ENCODE results near the gene WDR37.

WDR37 gene

DNA sequence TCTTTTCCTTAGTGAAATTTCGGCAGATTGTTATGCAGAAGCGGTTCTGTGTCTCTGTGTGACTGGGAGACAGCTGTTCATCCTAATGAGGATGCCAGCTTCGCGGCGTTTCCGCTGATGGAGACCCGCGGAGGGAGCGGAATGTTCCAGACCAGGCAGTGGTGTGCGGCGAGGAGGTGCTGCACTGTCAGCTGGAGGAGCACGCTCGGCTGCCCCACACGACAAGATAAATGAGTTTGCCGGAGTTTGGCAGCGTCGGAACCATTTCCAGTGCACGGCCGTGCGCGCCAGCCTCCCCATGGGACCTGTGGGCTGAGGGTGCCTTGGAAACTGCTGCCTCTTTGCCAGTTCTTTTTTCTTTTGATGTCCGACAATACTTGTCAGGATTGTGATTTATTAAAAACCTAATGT is 64.6 kb downstream of the WDR37 start:
- H3K27ac ChIP-seq (replicated peaks; ENCODE audit: low read length): no peak overlapping the region
- WGBS, 2 donors (ENCODE audit: extremely low coverage in 2 of 2, insufficient read length in 2 of 2, insufficient replicate concordance in 1 of 2): no CpG with 5 or more reads among the region's 22 CpGs
- no peak overlapping the region for H2BK12ac ChIP-seq (ENCODE audit: low read length)
- DNase-seq (ENCODE audit: low spot score): no peak
- H2AFZ ChIP-seq (ENCODE audit: low read length): no peak overlapping the region
- H3K36me3 ChIP-seq (replicated peaks in 1 of 2; ENCODE audit: control insufficient read depth in 2 of 2, insufficient read depth in 2 of 2, low read length in 2 of 2): peaks cover 18 to 93% of the 10 kb centered on the region in 2 donors
- H3K18ac ChIP-seq (ENCODE audit: low read length): peak overlapping the region; percentile 11
- H3K4me1 ChIP-seq (ENCODE audit: control insufficient read depth in 2 of 2, insufficient read depth in 1 of 2, low read depth in 1 of 2, low read length in 2 of 2): peaks cover 0 to 2% of the 10 kb centered on the region in 2 donors
- no peak overlapping the region for H2BK120ac ChIP-seq (ENCODE audit: low read depth, low read length)
- no peak overlapping the region for H3K4me3 ChIP-seq (ENCODE audit: low read length in 2 of 2)
- no peak overlapping the region for H3K4me2 ChIP-seq (ENCODE audit: insufficient read depth, low read length, poor library complexity, severe bottlenecking)
- no peak overlapping the region for H3K4ac ChIP-seq (ENCODE audit: low read length)
- H4K91ac ChIP-seq (ENCODE audit: low read depth, low read length, poor library complexity): no peak overlapping the region
- peaks cover 0 to 2% of the 10 kb centered on the region in 2 donors for H3K9me3 ChIP-seq (replicated peaks in 1 of 2; ENCODE audit: control insufficient read depth in 2 of 2, insufficient read depth in 1 of 2, low read depth in 1 of 2, low read length in 2 of 2)
- H2AK5ac ChIP-seq (ENCODE audit: low read depth, low read length): no peak overlapping the region
- H3K14ac ChIP-seq (ENCODE audit: low read length): no peak overlapping the region
- no peak overlapping the region for H3K23ac ChIP-seq (ENCODE audit: low read depth, low read length, poor library complexity)
- peak overlapping the region; percentile 25 for H3K9ac ChIP-seq (ENCODE audit: low read depth, low read length, poor library complexity)
- H2BK5ac ChIP-seq (ENCODE audit: low read length): no peak overlapping the region
- H3K27me3 ChIP-seq (ENCODE audit: control insufficient read depth in 3 of 3, insufficient read depth in 3 of 3, low read depth in 1 of 3, low read length in 3 of 3): no peaks in the 10 kb centered on the region
- H3K79me1 ChIP-seq (ENCODE audit: low read depth, low read length): peaks cover 2% of the 10 kb centered on the region
- no peak overlapping the region for H4K8ac ChIP-seq (ENCODE audit: low read depth, low read length)
- H2BK15ac ChIP-seq (ENCODE audit: low read length): no peak overlapping the region

DNA sequence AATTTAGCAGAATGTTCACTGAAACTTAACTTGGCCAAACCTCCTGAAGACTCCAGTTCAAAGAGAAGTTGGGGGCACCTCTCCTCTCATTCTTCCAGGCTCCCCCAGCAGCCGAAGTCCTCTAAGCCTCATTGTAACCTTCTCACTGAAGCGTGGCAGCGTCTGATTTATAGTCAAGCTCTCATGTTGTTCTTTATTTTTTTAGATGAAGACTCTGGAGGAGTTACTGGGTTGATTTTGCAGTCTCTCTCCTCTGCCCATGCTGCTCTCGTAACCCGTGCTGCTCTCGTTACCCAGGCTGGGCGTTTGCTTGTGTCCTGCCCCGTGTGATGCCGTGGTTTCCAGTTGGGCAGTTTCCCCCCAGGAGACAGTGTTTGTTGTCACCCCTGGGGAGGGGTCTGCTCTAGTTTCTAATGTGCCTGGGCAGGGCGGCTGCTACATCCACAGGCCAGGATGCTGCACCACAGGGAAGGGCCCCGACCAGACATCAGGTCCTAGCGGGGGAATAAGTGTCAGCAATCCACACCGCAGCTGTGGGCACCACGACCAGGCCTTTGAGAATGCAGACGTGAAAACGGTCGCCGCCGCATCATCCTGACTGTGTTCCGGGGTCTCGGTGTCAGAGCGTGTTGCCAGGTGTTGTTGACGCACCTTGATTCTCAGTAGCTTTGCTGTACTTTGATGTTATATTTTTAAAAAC is 65.2 kb downstream of the WDR37 start:
- Histone ChIP-seq H3K9me3 (replicated peaks in 1 of 2; ENCODE audit: control insufficient read depth in 2 of 2, insufficient read depth in 1 of 2, low read depth in 1 of 2, low read length in 2 of 2) (peaks cover 0 to 2% of the 10 kb centered on the region in 2 donors), H2BK12ac (ENCODE audit: low read length) (no peak overlapping the region), H2AK5ac (ENCODE audit: low read depth, low read length) (no peak overlapping the region), H3K14ac (ENCODE audit: low read length) (no peak overlapping the region), H3K4me3 (ENCODE audit: low read length in 2 of 2) (no peak overlapping the region), H4K91ac (ENCODE audit: low read depth, low read length, poor library complexity) (no peak overlapping the region), H3K23ac (ENCODE audit: low read depth, low read length, poor library complexity) (peak overlapping the region; percentile 80), H2BK5ac (ENCODE audit: low read length) (no peak overlapping the region), H3K27ac (replicated peaks; ENCODE audit: low read length) (no peak overlapping the region), H2BK15ac (ENCODE audit: low read length) (no peak overlapping the region), H3K27me3 (ENCODE audit: control insufficient read depth in 3 of 3, insufficient read depth in 3 of 3, low read depth in 1 of 3, low read length in 3 of 3) (no peaks in the 10 kb centered on the region), H3K4ac (ENCODE audit: low read length) (no peak overlapping the region), H2BK120ac (ENCODE audit: low read depth, low read length) (no peak overlapping the region), H3K4me1 (ENCODE audit: control insufficient read depth in 2 of 2, insufficient read depth in 1 of 2, low read depth in 1 of 2, low read length in 2 of 2) (peaks cover 0 to 2% of the 10 kb centered on the region in 2 donors), H2AFZ (ENCODE audit: low read length) (no peak overlapping the region), H3K4me2 (ENCODE audit: insufficient read depth, low read length, poor library complexity, severe bottlenecking) (no peak overlapping the region), H4K8ac (ENCODE audit: low read depth, low read length) (no peak overlapping the region), H3K9ac (ENCODE audit: low read depth, low read length, poor library complexity) (no peak overlapping the region), H3K36me3 (replicated peaks in 1 of 2; ENCODE audit: control insufficient read depth in 2 of 2, insufficient read depth in 2 of 2, low read length in 2 of 2) (peaks cover 18 to 90% of the 10 kb centered on the region in 2 donors), H3K79me1 (ENCODE audit: low read depth, low read length) (peaks cover 2% of the 10 kb centered on the region), H3K18ac (ENCODE audit: low read length) (peak overlapping the region; percentile 22)
- no peak for DNase-seq (ENCODE audit: low spot score)
- WGBS, 2 donors (ENCODE audit: extremely low coverage in 2 of 2, insufficient read length in 2 of 2, insufficient replicate concordance in 1 of 2): no CpG with 5 or more reads among the region's 23 CpGs

DNA sequence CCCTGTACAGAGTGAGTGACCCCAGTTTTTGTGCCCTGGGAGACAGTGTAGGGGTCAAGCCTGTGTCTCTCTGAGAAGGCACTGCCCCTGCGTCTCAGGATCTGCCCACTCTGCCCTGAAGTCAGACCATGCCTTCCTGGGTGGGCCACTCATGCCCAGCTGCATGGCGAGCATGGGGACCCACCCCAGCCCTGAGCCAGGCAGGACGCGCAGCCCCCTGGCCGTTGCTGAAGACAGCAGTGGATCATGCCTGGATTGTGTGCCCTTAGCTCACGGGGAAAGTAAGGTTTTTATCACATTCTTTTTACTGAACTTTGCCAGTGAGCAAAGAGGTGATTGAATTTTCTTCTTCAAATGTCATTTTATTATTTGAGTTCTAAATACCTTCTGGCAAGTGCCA is 66.2 kb downstream of the WDR37 start:
- Histone ChIP-seq H3K9me3 (replicated peaks in 1 of 2; ENCODE audit: control insufficient read depth in 2 of 2, insufficient read depth in 1 of 2, low read depth in 1 of 2, low read length in 2 of 2) (peaks cover 0 to 2% of the 10 kb centered on the region in 2 donors), H3K4me1 (ENCODE audit: control insufficient read depth in 2 of 2, insufficient read depth in 1 of 2, low read depth in 1 of 2, low read length in 2 of 2) (peaks cover 0 to 2% of the 10 kb centered on the region in 2 donors), H2AK5ac (ENCODE audit: low read depth, low read length) (no peak overlapping the region), H2AFZ (ENCODE audit: low read length) (no peak overlapping the region), H3K4me2 (ENCODE audit: insufficient read depth, low read length, poor library complexity, severe bottlenecking) (no peak overlapping the region), H3K4me3 (ENCODE audit: low read length in 2 of 2) (no peak overlapping the region), H3K4ac (ENCODE audit: low read length) (no peak overlapping the region), H2BK12ac (ENCODE audit: low read length) (no peak overlapping the region), H3K27me3 (ENCODE audit: control insufficient read depth in 3 of 3, insufficient read depth in 3 of 3, low read depth in 1 of 3, low read length in 3 of 3) (no peaks in the 10 kb centered on the region), H3K9ac (ENCODE audit: low read depth, low read length, poor library complexity) (no peak overlapping the region), H3K14ac (ENCODE audit: low read length) (no peak overlapping the region), H4K8ac (ENCODE audit: low read depth, low read length) (no peak overlapping the region), H2BK15ac (ENCODE audit: low read length) (no peak overlapping the region), H3K18ac (ENCODE audit: low read length) (no peak overlapping the region), H4K91ac (ENCODE audit: low read depth, low read length, poor library complexity) (no peak overlapping the region), H3K79me1 (ENCODE audit: low read depth, low read length) (peaks cover 2% of the 10 kb centered on the region), H2BK120ac (ENCODE audit: low read depth, low read length) (no peak overlapping the region), H3K27ac (replicated peaks; ENCODE audit: low read length) (no peak overlapping the region), H3K23ac (ENCODE audit: low read depth, low read length, poor library complexity) (peak overlapping the region; percentile 45), H2BK5ac (ENCODE audit: low read length) (no peak overlapping the region), H3K36me3 (replicated peaks in 1 of 2; ENCODE audit: control insufficient read depth in 2 of 2, insufficient read depth in 2 of 2, low read length in 2 of 2) (peaks cover 16 to 91% of the 10 kb centered on the region in 2 donors)
- no CpG with 5 or more reads among the region's 6 CpGs for WGBS, 2 donors (ENCODE audit: extremely low coverage in 2 of 2, insufficient read length in 2 of 2, insufficient replicate concordance in 1 of 2)
- DNase-seq (ENCODE audit: low spot score): no peak

DNA sequence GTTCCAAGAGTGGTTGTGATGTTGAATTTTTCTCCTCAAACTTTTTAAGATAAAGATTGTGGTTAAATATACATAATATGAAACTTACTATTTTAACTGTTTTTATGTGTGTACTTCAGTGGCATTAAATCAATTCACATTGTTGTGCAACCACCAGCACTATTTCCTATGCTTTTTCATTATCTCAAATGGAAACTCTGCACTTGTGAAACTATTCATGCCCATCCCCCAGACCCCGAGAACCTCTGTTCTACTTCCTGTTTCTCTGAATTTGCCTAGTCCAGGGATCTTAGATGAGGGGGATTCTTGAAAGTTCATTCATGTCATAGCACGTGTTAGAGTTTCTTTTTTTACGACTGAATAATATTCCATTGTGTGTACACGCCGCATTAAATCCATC is 67.0 kb downstream of the WDR37 start:
- Histone ChIP-seq H2BK120ac (ENCODE audit: low read depth, low read length) (no peak overlapping the region), H2BK15ac (ENCODE audit: low read length) (no peak overlapping the region), H3K4me1 (ENCODE audit: control insufficient read depth in 2 of 2, insufficient read depth in 1 of 2, low read depth in 1 of 2, low read length in 2 of 2) (peaks cover 0 to 4% of the 10 kb centered on the region in 2 donors), H3K4ac (ENCODE audit: low read length) (no peak overlapping the region), H2BK12ac (ENCODE audit: low read length) (no peak overlapping the region), H3K9ac (ENCODE audit: low read depth, low read length, poor library complexity) (no peak overlapping the region), H3K27me3 (ENCODE audit: control insufficient read depth in 3 of 3, insufficient read depth in 3 of 3, low read depth in 1 of 3, low read length in 3 of 3) (no peaks in the 10 kb centered on the region), H4K91ac (ENCODE audit: low read depth, low read length, poor library complexity) (no peak overlapping the region), H3K36me3 (replicated peaks in 1 of 2; ENCODE audit: control insufficient read depth in 2 of 2, insufficient read depth in 2 of 2, low read length in 2 of 2) (peaks cover 16 to 95% of the 10 kb centered on the region in 2 donors), H3K4me3 (ENCODE audit: low read length in 2 of 2) (no peak overlapping the region), H3K27ac (replicated peaks; ENCODE audit: low read length) (no peak overlapping the region), H3K9me3 (replicated peaks in 1 of 2; ENCODE audit: control insufficient read depth in 2 of 2, insufficient read depth in 1 of 2, low read depth in 1 of 2, low read length in 2 of 2) (peaks cover 0 to 2% of the 10 kb centered on the region in 2 donors), H3K4me2 (ENCODE audit: insufficient read depth, low read length, poor library complexity, severe bottlenecking) (no peak overlapping the region), H3K14ac (ENCODE audit: low read length) (no peak overlapping the region), H3K79me1 (ENCODE audit: low read depth, low read length) (peaks cover 2% of the 10 kb centered on the region), H3K18ac (ENCODE audit: low read length) (no peak overlapping the region), H4K8ac (ENCODE audit: low read depth, low read length) (no peak overlapping the region), H2AK5ac (ENCODE audit: low read depth, low read length) (no peak overlapping the region), H3K23ac (ENCODE audit: low read depth, low read length, poor library complexity) (no peak overlapping the region), H2AFZ (ENCODE audit: low read length) (no peak overlapping the region), H2BK5ac (ENCODE audit: low read length) (no peak overlapping the region)
- DNase-seq (ENCODE audit: low spot score): no peak
- WGBS, 2 donors (ENCODE audit: extremely low coverage in 2 of 2, insufficient read length in 2 of 2, insufficient replicate concordance in 1 of 2): no CpG with 5 or more reads among the region's 5 CpGs
